Endothelial cell of umbilical vein (primary cell): ENCODE measurements around the gene ZNF526.

Experiments used
- EZH2 ChIP-seq: IDR thresholded peaks from 2 replicates; pipeline ENCODE4 v1.6.1; 2012; ENCODE audit warnings: borderline replicate concordance, low read depth, mild to moderate bottlenecking, moderate library complexity, low read length, inconsistent platforms; ENCODE audit not compliant: severe bottlenecking
- POLR2A ChIP-seq: IDR thresholded peaks from 2 replicates; pipeline ENCODE4 v1.6.1; 2012; ENCODE audit warnings: low read depth, mild to moderate bottlenecking, control low read depth, low read length

DNA sequence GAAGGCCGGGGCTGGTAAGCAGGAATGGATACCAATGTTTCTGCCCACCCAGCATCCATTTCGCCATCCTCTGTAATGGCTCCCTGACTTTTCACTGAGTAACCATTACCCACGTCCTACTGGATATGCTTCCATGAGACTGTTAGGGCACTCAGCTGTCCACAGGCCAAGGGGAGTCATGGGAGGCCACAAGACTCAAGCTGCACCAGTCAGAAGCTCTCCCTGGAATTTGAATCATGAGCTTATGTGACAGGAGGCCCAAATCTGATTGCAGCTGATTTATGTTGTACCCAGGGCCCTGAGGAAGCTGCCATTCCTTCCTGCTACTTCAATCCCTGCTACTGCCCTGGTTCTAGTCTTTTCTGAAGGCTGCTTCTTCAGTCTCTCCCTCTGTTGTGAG lies 31.0 kb upstream of the ZNF526 start:
- TF ChIP-seq POLR2A (no peak), EZH2 (no peak)
